Transverse colon (tissue), 4 donors: ENCODE results near the gene ENTPD1.
"Not testable (repeated sequence)": the region's sequence is repeated elsewhere in the genome, so short reads cannot be mapped to it uniquely, and the experiment has no call there.

Experiments used
- CTCF ChIP-seq, 5 experiments: fragments of 200-600 bp in 3 of 5; fragments of 450-650 bp in 2 of 5; sonication (generic) in 3 of 5; IDR thresholded peaks; 1 replicate in 2 of 5; 2 replicates in 3 of 5; pipeline ENCODE4 v1.5.1; 2016 to 2017; ENCODE audit warnings: antibody characterized with exemption in 5 of 5, inconsistent platforms in 3 of 5, mild to moderate bottlenecking in 2 of 5, moderate library complexity in 1 of 5
- EP300 ChIP-seq: sonication (generic); formaldehyde crosslinking; IDR thresholded peaks from one replicate; pipeline ENCODE4 v1.6.1; 2017; ENCODE audit warnings: antibody characterized with exemption, low read depth
- POLR2A ChIP-seq: fragments of 450-650 bp; IDR thresholded peaks from one replicate; pipeline ENCODE4 v1.6.1; 2016; ENCODE audit warnings: antibody characterized with exemption, mild to moderate bottlenecking, moderate library complexity
- POLR2AphosphoS5 ChIP-seq, 3 donors: sonication (generic); formaldehyde crosslinking; IDR thresholded peaks; one replicate each; pipeline ENCODE4 v1.6.1; 2016; ENCODE audit warnings: antibody characterized with exemption in 3 of 3

DNA sequence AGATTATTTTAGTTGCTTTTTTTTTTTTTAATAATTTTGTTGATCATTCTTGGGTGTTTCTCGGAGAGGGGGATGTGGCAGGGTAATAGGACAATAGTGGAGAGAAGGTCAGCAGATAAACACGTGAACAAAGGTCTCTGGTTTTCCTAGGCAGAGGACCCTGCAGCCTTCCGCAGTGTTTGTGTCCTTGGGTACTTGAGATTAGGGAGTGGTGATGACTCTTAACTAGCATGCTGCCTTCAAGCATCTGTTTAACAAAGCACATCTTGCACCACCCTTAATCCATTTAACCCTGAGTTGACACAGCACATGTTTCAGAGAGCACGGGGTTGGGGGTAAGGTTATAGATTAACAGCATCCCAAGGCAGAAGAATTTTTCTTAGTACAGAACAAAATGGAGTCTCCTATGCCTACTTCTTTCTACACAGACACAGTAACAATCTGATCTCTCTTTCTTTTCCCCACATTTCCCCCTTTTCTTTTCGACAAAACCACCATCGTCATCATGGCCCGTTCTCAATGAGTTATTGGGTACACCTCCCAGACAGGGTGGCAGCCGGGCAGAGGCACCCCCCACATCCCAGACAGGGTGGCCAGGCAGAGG is 52.8 kb downstream of the ENTPD1 start:
- not testable (repeated sequence) for TF ChIP-seq POLR2A; CTCF (IDR thresholded peaks at IDR 0.05); POLR2AphosphoS5 (IDR thresholded peaks at IDR 0.05); EP300
